ENCODE measurements around the gene ZNF592. TPM values are rescaled to one million over a fixed set of nuclear protein-coding genes. Genes with fewer than 3 reads are reported as not detected.

Gene ZNF592
- total RNA-seq, 5 donors from 2014 or later (not counting 1 experiment from before 2014, with no cell fraction given) = 34.5 to 43.6 (median 39.0) TPM

- Histone ChIP-seq H3K27ac (ENCODE audit: low read length) (peak overlapping the region; percentile 73), H3K36me3 (ENCODE audit: control insufficient read depth in 2 of 2, extremely low read depth in 1 of 2, insufficient read depth in 1 of 2, low read length in 1 of 2) (no peaks in the 10 kb centered on the region), H3K4me3 (ENCODE audit: control insufficient read depth in 1 of 2, extremely low read depth in 1 of 2, low read length in 1 of 2) (peak overlapping the region in 1 of 2 donors; percentile 30), H3K9me3 (no peaks in the 10 kb centered on the region), H3K27me3 (replicated peaks in 1 of 2; ENCODE audit: control insufficient read depth in 2 of 2, extremely low read depth in 1 of 2, insufficient read depth in 2 of 2, low read length in 1 of 2) (no peaks in the 10 kb centered on the region), H3K4me1 (ENCODE audit: control insufficient read depth in 1 of 2, extremely low read depth in 1 of 2, insufficient read depth in 2 of 2, low read length in 2 of 2) (peaks cover 27 to 43% of the 10 kb centered on the region in 2 experiments)
- no peaks in the 10 kb centered on the region for H3K27me3 Mint-ChIP-seq
- DNase-seq (peak in 33 of 35 experiments; percentile 35 to 76 (median 55)), ATAC-seq (replicated peaks in 1 of 4) (peak; percentile 53 to 78 (median 68))
- peaks cover 45 to 54% (median 50%) of the 10 kb centered on the region in 3 donors for H3K4me1 Mint-ChIP-seq
- ChIA-PET POLR2A (interaction anchor here in 1 of 2 donors (0.6 to 0.8 kb wide), 3 partner anchors 16 to 350 kb away, joined by 3 to 10 read pairs (median 4); no protein-coding TSS in a partner anchor), CTCF (interaction anchor here (0.6 to 1.9 kb wide), 7 partner anchors 9 to 241 kb away, joined by 3 to 10 read pairs (median 4); no protein-coding TSS in a partner anchor)
- H3K9me3 Mint-ChIP-seq = no peaks in the 10 kb centered on the region
- peak overlapping the region; percentile 65 to 90 for H3K27ac Mint-ChIP-seq
- no peaks in the 10 kb centered on the region for H3K36me3 Mint-ChIP-seq
- peak overlapping the region; percentile 32 to 76 (median 35) for H3K4me3 Mint-ChIP-seq
- 0% methylated on average over 2 of the region's 5 CpGs for WGBS (ENCODE audit: insufficient coverage)
These were observed 12.0 kb upstream of the ZNF592 start for GRCh38 chr15:84736375-84736774.

- POLR2A ChIA-PET = interaction anchor here in 1 of 2 donors (0.6 kb wide), 1 partner anchor 20 kb away, joined by 3 read pairs; no protein-coding TSS in a partner anchor
- WGBS (ENCODE audit: insufficient coverage) = no CpG with 5 or more reads among the region's 2 CpGs
- DNase-seq = no peak
- Histone ChIP-seq H3K9me3 (no peaks in the 10 kb centered on the region), H3K36me3 (ENCODE audit: control insufficient read depth in 2 of 2, extremely low read depth in 1 of 2, insufficient read depth in 1 of 2, low read length in 1 of 2) (no peaks in the 10 kb centered on the region), H3K27ac (ENCODE audit: low read length) (peak overlapping the region; percentile 73), H3K27me3 (replicated peaks in 1 of 2; ENCODE audit: control insufficient read depth in 2 of 2, extremely low read depth in 1 of 2, insufficient read depth in 2 of 2, low read length in 1 of 2) (no peaks in the 10 kb centered on the region), H3K4me3 (ENCODE audit: control insufficient read depth in 1 of 2, extremely low read depth in 1 of 2, low read length in 1 of 2) (no peak overlapping the region), H3K4me1 (ENCODE audit: control insufficient read depth in 1 of 2, extremely low read depth in 1 of 2, insufficient read depth in 2 of 2, low read length in 2 of 2) (peaks cover 27 to 42% of the 10 kb centered on the region in 2 experiments)
- ATAC-seq (replicated peaks in 1 of 4) = no peak
- no peaks in the 10 kb centered on the region for H3K27me3 Mint-ChIP-seq
- peak overlapping the region; percentile 76 to 77 for H3K27ac Mint-ChIP-seq
- CTCF ChIA-PET = interaction anchor here in 1 of 2 donors (0.5 kb wide), 1 partner anchor 75 kb away, joined by 3 read pairs; no protein-coding TSS in a partner anchor
- peaks cover 49 to 53% (median 51%) of the 10 kb centered on the region in 3 donors for H3K4me1 Mint-ChIP-seq
- no peaks in the 10 kb centered on the region for H3K9me3 Mint-ChIP-seq
- H3K4me3 Mint-ChIP-seq = peak overlapping the region in 1 of 3 donors; percentile 76
- H3K36me3 Mint-ChIP-seq = no peaks in the 10 kb centered on the region
These were observed 11.4 kb upstream of the ZNF592 start for GRCh38 chr15:84737005-84737404.

- peaks cover 13 to 16% of the 10 kb centered on the region in 2 experiments for H3K4me1 ChIP-seq (ENCODE audit: control insufficient read depth in 1 of 2, extremely low read depth in 1 of 2, insufficient read depth in 2 of 2, low read length in 2 of 2)
- ATAC-seq (replicated peaks in 1 of 4) (no peak), DNase-seq (no peak)
- ChIA-PET POLR2A (interaction anchor here in 1 of 2 donors (0.6 kb wide), 1 partner anchor 105 kb away, joined by 3 read pairs; no protein-coding TSS in a partner anchor), CTCF (no interaction called here)
- no peaks in the 10 kb centered on the region for H3K36me3 ChIP-seq (ENCODE audit: control insufficient read depth in 2 of 2, extremely low read depth in 1 of 2, insufficient read depth in 1 of 2, low read length in 1 of 2)
- H3K9me3 Mint-ChIP-seq = no peaks in the 10 kb centered on the region
- H3K27me3 ChIP-seq (replicated peaks in 1 of 2; ENCODE audit: control insufficient read depth in 2 of 2, extremely low read depth in 1 of 2, insufficient read depth in 2 of 2, low read length in 1 of 2) = no peaks in the 10 kb centered on the region
- 98% methylated on average over 4 of the region's 4 CpGs for WGBS (ENCODE audit: insufficient coverage)
- no peak overlapping the region for H3K4me3 Mint-ChIP-seq
- H3K4me3 ChIP-seq (ENCODE audit: control insufficient read depth in 1 of 2, extremely low read depth in 1 of 2, low read length in 1 of 2) = no peak overlapping the region
- no peaks in the 10 kb centered on the region for H3K36me3 Mint-ChIP-seq
- H3K27ac Mint-ChIP-seq = no peak overlapping the region
- H3K27ac ChIP-seq (ENCODE audit: low read length) = no peak overlapping the region
- H3K4me1 Mint-ChIP-seq = peaks cover 43 to 51% (median 50%) of the 10 kb centered on the region in 3 donors
- no peaks in the 10 kb centered on the region for H3K9me3 ChIP-seq
- no peaks in the 10 kb centered on the region for H3K27me3 Mint-ChIP-seq
These were observed 7.7 kb upstream of the ZNF592 start for GRCh38 chr15:84740691-84741090.

GRCh38 chr15:84741121-84741520, 7.3 kb upstream of the ZNF592 start:
- H3K4me3 Mint-ChIP-seq = no peak overlapping the region

DNA sequence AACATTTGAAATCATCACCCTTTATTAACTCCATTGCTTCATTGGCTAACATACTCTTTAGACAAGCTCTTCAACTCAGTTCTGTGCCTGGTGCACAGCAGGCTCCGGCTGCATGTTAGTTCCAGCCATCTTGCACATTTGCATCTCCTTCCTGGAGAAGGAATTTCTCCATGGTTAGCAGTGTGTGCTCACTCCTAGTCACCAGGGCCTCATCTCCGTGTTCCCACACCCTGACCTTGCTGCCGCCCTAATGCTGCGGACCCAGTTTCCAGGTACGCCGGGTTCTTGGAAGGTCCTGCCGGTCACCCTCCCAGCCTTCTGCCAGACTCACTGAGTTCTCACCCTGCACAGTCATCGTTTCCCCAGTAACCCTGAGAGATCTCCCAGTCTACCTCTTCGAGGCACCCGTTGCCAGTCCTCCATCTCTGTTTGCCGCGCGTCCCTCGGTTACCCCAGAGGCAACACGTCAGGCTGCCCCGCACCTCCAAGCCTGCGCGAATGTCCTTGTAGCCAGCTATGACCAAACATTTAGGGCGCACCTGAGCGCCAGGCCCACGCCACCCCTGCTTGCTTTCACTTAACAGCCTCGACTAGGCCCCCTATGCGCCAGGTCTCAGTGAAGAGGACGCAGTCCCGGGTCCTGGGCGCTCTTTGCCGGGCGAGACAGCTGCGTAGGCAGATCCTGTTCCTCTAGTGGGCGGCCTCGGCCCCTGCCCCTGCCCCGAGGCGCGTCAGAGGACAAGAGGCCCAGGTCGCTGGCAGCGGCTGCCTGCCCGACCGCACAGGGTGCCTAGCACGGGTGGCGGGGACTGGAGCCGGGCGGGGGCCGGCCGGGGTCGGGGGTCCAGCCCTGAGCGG, 747 bp upstream of the ZNF592 start:
- Histone ChIP-seq H3K27me3 (replicated peaks in 1 of 2; ENCODE audit: control insufficient read depth in 2 of 2, extremely low read depth in 1 of 2, insufficient read depth in 2 of 2, low read length in 1 of 2) (no peaks in the 10 kb centered on the region), H3K27ac (ENCODE audit: low read length) (peak overlapping the region; percentile 94), H3K36me3 (ENCODE audit: control insufficient read depth in 2 of 2, extremely low read depth in 1 of 2, insufficient read depth in 1 of 2, low read length in 1 of 2) (no peaks in the 10 kb centered on the region), H3K4me3 (ENCODE audit: control insufficient read depth in 1 of 2, extremely low read depth in 1 of 2, low read length in 1 of 2) (peak overlapping the region; percentile 77 to 94), H3K4me1 (ENCODE audit: control insufficient read depth in 1 of 2, extremely low read depth in 1 of 2, insufficient read depth in 2 of 2, low read length in 2 of 2) (peaks cover 25 to 49% of the 10 kb centered on the region in 2 experiments), H3K9me3 (no peaks in the 10 kb centered on the region)
- ChIA-PET CTCF (interaction anchor here (0.6 to 2.7 kb wide), 6 partner anchors 10 to 89 kb away, joined by 3 to 18 read pairs (median 4); no protein-coding TSS in a partner anchor), POLR2A (interaction anchor here (1.0 to 1.2 kb wide), 4 partner anchors 12 to 44 kb away, joined by 4 to 8 read pairs (median 5); partner anchors contain the start of gene SEC11A (in 1 of the 2))
- Mint-ChIP-seq H3K9me3 (no peaks in the 10 kb centered on the region), H3K27me3 (no peaks in the 10 kb centered on the region), H3K4me3 (peak overlapping the region; percentile 93 to 98 (median 95)), H3K27ac (peak overlapping the region; percentile 95 to 99), H3K4me1 (peaks cover 62 to 73% (median 71%) of the 10 kb centered on the region in 3 donors), H3K36me3 (peaks cover 6% of the 10 kb centered on the region)
- ATAC-seq (replicated peaks in 1 of 4) (peak; percentile 63 to 69 (median 66)), DNase-seq (peak; percentile 45 to 82 (median 67))
- WGBS (ENCODE audit: insufficient coverage) = under 1% methylated on average over 46 of the region's 46 CpGs

More at GRCh38 chr15:84741121-84741520, 7.3 kb upstream of the ZNF592 start:
- Histone ChIP-seq H3K27me3 (replicated peaks in 1 of 2; ENCODE audit: control insufficient read depth in 2 of 2, extremely low read depth in 1 of 2, insufficient read depth in 2 of 2, low read length in 1 of 2) (no peaks in the 10 kb centered on the region), H3K36me3 (ENCODE audit: control insufficient read depth in 2 of 2, extremely low read depth in 1 of 2, insufficient read depth in 1 of 2, low read length in 1 of 2) (no peaks in the 10 kb centered on the region), H3K4me3 (ENCODE audit: control insufficient read depth in 1 of 2, extremely low read depth in 1 of 2, low read length in 1 of 2) (no peak overlapping the region), H3K4me1 (ENCODE audit: control insufficient read depth in 1 of 2, extremely low read depth in 1 of 2, insufficient read depth in 2 of 2, low read length in 2 of 2) (peaks cover 10 to 13% of the 10 kb centered on the region in 2 experiments), H3K27ac (ENCODE audit: low read length) (no peak overlapping the region), H3K9me3 (no peaks in the 10 kb centered on the region)
- peak overlapping the region in 1 of 2 donors; percentile 36 for H3K27ac Mint-ChIP-seq
- ATAC-seq (replicated peaks in 1 of 4) (no peak), DNase-seq (no peak)
- H3K9me3 Mint-ChIP-seq = no peaks in the 10 kb centered on the region
- WGBS (ENCODE audit: insufficient coverage) = 100% methylated on average over 1 of the region's 2 CpGs
- POLR2A ChIA-PET = interaction anchor here in 1 of 2 donors (0.6 kb wide), 1 partner anchor 106 kb away, joined by 3 read pairs; no protein-coding TSS in a partner anchor
- CTCF ChIA-PET = no interaction called here
- no peaks in the 10 kb centered on the region for H3K36me3 Mint-ChIP-seq
- peaks cover 44 to 52% (median 49%) of the 10 kb centered on the region in 3 donors for H3K4me1 Mint-ChIP-seq
- H3K27me3 Mint-ChIP-seq = no peaks in the 10 kb centered on the region

All from T-cell (primary cell).